Ovary (tissue), 3 donors: ENCODE measurements around the gene GTPBP1.

Source experiments
- POLR2A ChIP-seq: fragments of 450-650 bp; IDR thresholded peaks from one replicate; pipeline ENCODE4 v1.6.1; 2017; ENCODE audit warnings: antibody characterized with exemption, mild to moderate bottlenecking, moderate library complexity
- TF ChIP-seq, protein P1 (sequence below), 3 donors: fragments of 450-650 bp in 2 of 3; fragments of 200-600 bp in 1 of 3; IDR thresholded peaks; one replicate each; pipeline versions ENCODE4 v1.5.1 to v1.8.0; 2016 to 2022; ENCODE audit warnings: antibody characterized with exemption in 3 of 3, mild to moderate bottlenecking in 1 of 3
- donor health status: DM: no; HTN: no; CAD: no.

DNA sequence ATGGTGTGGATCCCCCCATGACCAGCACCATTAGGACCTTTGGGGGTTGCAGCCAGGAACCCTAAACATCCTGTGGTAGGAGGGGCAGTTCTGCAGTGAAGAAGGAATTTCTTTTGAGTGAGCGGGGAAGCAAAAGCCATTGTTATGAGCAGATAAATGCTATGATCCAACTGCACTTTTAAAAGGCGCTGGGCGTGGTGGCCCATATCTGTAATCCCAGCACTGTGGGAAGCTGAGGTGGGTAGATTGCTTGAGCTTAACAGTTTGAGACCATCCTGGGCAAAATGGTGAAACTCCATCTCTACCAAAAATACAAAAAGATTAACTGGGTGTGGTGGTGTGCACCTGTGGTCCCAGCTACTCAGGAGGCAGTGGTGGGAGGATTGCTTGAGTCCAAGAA is 29.9 kb upstream of the GTPBP1 start:
- TF ChIP-seq, protein P1, sequence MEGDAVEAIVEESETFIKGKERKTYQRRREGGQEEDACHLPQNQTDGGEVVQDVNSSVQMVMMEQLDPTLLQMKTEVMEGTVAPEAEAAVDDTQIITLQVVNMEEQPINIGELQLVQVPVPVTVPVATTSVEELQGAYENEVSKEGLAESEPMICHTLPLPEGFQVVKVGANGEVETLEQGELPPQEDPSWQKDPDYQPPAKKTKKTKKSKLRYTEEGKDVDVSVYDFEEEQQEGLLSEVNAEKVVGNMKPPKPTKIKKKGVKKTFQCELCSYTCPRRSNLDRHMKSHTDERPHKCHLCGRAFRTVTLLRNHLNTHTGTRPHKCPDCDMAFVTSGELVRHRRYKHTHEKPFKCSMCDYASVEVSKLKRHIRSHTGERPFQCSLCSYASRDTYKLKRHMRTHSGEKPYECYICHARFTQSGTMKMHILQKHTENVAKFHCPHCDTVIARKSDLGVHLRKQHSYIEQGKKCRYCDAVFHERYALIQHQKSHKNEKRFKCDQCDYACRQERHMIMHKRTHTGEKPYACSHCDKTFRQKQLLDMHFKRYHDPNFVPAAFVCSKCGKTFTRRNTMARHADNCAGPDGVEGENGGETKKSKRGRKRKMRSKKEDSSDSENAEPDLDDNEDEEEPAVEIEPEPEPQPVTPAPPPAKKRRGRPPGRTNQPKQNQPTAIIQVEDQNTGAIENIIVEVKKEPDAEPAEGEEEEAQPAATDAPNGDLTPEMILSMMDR (IDR thresholded peaks at IDR 0.05): no peak
- TF ChIP-seq POLR2A: no peak
